BJ (cell line): Measurements from ENCODE around the gene CLEC16A. TPM values are rescaled to one million over a fixed set of nuclear protein-coding genes. Genes with fewer than 3 reads are reported as not detected.

Source experiments
- CTCF ChIA-PET: fragments of 350-600 bp; formaldehyde crosslinking; extraction: SDS; loops from one replicate; lab custom pipeline; 2021; ENCODE audit warnings: antibody characterized with exemption, inconsistent platforms; lab: Yijun Ruan, JAX
- POLR2A ChIA-PET: fragments of 300-600 bp; sonication (Branson Sonifier 250); formaldehyde crosslinking; extraction: SDS; loops from one replicate; lab custom pipeline; 2021; ENCODE audit warnings: antibody characterized with exemption; lab: Charles Lee
- DNase-seq: peaks from one replicate; pipeline ENCODE4 v3.0.0-alpha.2; 2011; ENCODE audit warnings: low read depth
- H3K27me3 ChIP-seq: 2 replicates; pipeline ENCODE4 v1.6.0; 2011; ENCODE audit warnings: low read length; ENCODE audit not compliant: control insufficient read depth, insufficient read depth
- H3K36me3 ChIP-seq: 2 replicates; pipeline ENCODE4 v1.5.1; 2011; ENCODE audit warnings: low read length; ENCODE audit not compliant: control insufficient read depth, insufficient read depth
- H3K4me3 ChIP-seq: 2 replicates; pipeline ENCODE4 v1.5.1; 2011; ENCODE audit warnings: low read depth, mild to moderate bottlenecking, control low read depth, low read length
- polyA plus RNA-seq: library from polyadenylated mRNA; depleted of rRNA; stranded (reverse); fragments of >200 nt; gene quantifications from 2 replicates; pipeline ENCODE4 v1.2.3, GENCODE V29; 2011
- TF ChIP-seq, protein P1 (sequence below): IDR thresholded peaks from 2 replicates; pipeline ENCODE4 v1.5.1; 2011; ENCODE audit warnings: low read depth, mild to moderate bottlenecking, control low read depth, inconsistent platforms, low read length, moderate library complexity; ENCODE audit not compliant: insufficient read depth

Gene CLEC16A
- polyA plus RNA-seq, 1 experiment: 8.7 TPM

DNA sequence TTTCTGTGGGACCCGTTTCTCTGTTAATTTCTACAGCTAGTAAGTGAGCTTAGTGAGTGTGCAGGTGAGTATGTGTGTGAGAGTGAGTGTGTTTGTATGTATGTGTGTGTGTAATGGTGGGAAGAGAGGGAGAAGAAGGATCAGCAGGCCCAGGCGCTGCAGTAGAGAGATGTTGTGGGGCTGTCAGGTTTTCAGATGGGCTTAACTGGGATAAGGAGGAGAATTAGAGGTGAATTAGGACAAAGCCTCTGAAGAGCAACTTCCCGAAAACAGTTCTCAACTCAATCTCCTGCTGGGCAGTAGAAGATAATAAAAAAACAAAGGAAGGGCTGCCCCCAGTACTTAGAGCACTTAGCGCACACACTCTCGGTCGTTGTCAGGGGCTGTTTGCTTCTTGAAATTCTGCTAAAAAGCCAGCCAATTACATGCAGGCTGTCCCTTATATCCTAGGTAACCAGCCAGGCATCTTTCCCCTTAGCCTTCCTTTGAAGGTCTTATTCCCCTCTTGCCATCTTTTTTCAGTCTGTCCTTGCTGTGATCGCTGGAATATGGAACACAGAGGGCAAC is 63.4 kb downstream of the CLEC16A start:
- TF ChIP-seq, protein P1, sequence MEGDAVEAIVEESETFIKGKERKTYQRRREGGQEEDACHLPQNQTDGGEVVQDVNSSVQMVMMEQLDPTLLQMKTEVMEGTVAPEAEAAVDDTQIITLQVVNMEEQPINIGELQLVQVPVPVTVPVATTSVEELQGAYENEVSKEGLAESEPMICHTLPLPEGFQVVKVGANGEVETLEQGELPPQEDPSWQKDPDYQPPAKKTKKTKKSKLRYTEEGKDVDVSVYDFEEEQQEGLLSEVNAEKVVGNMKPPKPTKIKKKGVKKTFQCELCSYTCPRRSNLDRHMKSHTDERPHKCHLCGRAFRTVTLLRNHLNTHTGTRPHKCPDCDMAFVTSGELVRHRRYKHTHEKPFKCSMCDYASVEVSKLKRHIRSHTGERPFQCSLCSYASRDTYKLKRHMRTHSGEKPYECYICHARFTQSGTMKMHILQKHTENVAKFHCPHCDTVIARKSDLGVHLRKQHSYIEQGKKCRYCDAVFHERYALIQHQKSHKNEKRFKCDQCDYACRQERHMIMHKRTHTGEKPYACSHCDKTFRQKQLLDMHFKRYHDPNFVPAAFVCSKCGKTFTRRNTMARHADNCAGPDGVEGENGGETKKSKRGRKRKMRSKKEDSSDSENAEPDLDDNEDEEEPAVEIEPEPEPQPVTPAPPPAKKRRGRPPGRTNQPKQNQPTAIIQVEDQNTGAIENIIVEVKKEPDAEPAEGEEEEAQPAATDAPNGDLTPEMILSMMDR: no peak
- DNase-seq: no peak
- Histone ChIP-seq H3K36me3 (peaks cover 2% of the 10 kb centered on the region; the same call in 1 of the 2 replicates), H3K4me3 (no peak overlapping the region), H3K27me3 (no peaks in the 10 kb centered on the region)
- CTCF ChIA-PET: interaction anchor here (0.8 to 1.6 kb wide), 4 partner anchors 9 to 71 kb away, joined by 3 to 5 read pairs (median 4); no protein-coding TSS in a partner anchor
- POLR2A ChIA-PET: no interaction called here

DNA sequence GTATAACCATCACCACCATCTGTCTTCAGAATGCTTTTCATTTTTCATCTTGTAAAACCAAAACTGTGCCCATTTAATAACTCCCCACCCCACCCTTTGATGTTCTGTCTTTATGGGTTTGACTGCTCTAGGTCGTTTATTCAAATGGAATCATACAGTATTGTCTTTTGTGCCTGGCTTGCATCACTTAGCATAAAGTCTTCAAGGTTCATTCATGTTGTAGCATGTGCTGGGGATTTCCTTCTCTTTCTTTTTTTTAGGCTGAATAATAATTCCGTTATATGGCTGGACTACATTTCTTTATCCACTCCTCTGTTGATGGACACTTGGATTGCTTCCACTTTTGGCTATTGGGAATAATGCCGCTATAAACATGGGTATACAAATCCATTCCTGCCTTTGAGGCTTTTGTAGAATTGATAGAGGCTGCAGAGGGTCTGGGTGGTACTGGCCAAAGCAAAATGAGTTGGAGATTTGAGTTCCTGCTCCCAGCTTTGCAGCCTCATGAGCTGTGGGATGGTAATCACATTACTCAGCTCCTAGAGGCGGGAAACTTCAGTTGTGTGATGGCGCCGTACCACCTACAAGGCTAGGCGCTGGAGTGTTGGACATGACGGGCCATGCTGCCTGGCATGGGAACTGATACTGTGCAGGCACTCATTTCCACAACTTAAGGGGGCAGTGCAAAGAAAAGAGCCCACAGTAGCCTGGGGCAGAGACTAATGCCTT is 64.8 kb downstream of the CLEC16A start:
- DNase-seq: no peak
- TF ChIP-seq, protein P1: no peak
- Histone ChIP-seq H3K27me3 (no peaks in the 10 kb centered on the region), H3K4me3 (no peak overlapping the region), H3K36me3 (no peaks in the 10 kb centered on the region)
- POLR2A ChIA-PET: no interaction called here
- CTCF ChIA-PET: interaction anchor here (1.1 kb wide), 1 partner anchor 46 kb away, joined by 3 read pairs; no protein-coding TSS in a partner anchor

- POLR2A ChIA-PET: no interaction called here
- no peak for DNase-seq
- Histone ChIP-seq H3K36me3 (no peaks in the 10 kb centered on the region), H3K4me3 (no peak overlapping the region), H3K27me3 (no peaks in the 10 kb centered on the region)
- CTCF ChIA-PET: no interaction called here
- TF ChIP-seq, protein P1: no peak
Measured at GRCh38 chr16:11010575-11011221, 66.3 kb downstream of the CLEC16A start.

- DNase-seq: no peak
- TF ChIP-seq, protein P1: no peak
- CTCF ChIA-PET: no interaction called here
- Histone ChIP-seq H3K27me3 (no peaks in the 10 kb centered on the region), H3K36me3 (no peaks in the 10 kb centered on the region), H3K4me3 (no peak overlapping the region)
- POLR2A ChIA-PET: no interaction called here
Measured at GRCh38 chr16:11011326-11011725, 67.0 kb downstream of the CLEC16A start.

GRCh38 chr16:11012841-11013240 is 68.5 kb downstream of the CLEC16A start:
- TF ChIP-seq, protein P1: no peak
- Histone ChIP-seq H3K4me3 (no peak overlapping the region), H3K36me3 (no peaks in the 10 kb centered on the region), H3K27me3 (no peaks in the 10 kb centered on the region)
- no peak for DNase-seq
- ChIA-PET POLR2A (no interaction called here), CTCF (no interaction called here)
